Activated naive CD8-positive, alpha-beta T cell treated with anti-CD3 and anti-CD28 coated beads, Interleukin-2, amount 50 U/mL, for 16 hours (primary cell): ENCODE measurements around the gene M1AP.
"Not testable (repeated sequence)": the region's sequence is repeated elsewhere in the genome, so short reads cannot be mapped to it uniquely, and the experiment has no call there.

Source experiments
- DNase-seq: peaks from one replicate; pipeline ENCODE4 v3.0.0-alpha.2; 2020; ENCODE audit warnings: low read depth, low spot score

The M1AP gene

GRCh38 chr2:74566754-74567085 lies 81.4 kb downstream of the M1AP start:
- DNase-seq = no peak

- no peak for DNase-seq
Measured at GRCh38 chr2:74566076-74566753, 81.9 kb downstream of the M1AP start.

- DNase-seq = no peak
Measured at GRCh38 chr2:74564222-74564621, 83.9 kb downstream of the M1AP start.

- DNase-seq = no peak
Measured at GRCh38 chr2:74562126-74562775, 85.9 kb downstream of the M1AP start.

GRCh38 chr2:74561022-74561421 lies 87.1 kb downstream of the M1AP start:
- DNase-seq = not testable (repeated sequence)

- DNase-seq = no peak
Measured at GRCh38 chr2:74560591-74560990, 87.5 kb downstream of the M1AP start.

GRCh38 chr2:74559912-74560311 lies 88.2 kb downstream of the M1AP start:
- DNase-seq = no peak

GRCh38 chr2:74558284-74559230 lies 89.6 kb downstream of the M1AP start:
- no peak for DNase-seq

GRCh38 chr2:74556831-74557370 lies 91.2 kb downstream of the M1AP start:
- no peak for DNase-seq

GRCh38 chr2:74556159-74556558 lies 92.0 kb downstream of the M1AP start:
- no peak for DNase-seq

- DNase-seq = no peak
Measured at GRCh38 chr2:74555610-74556103, 92.5 kb downstream of the M1AP start.

- no peak for DNase-seq
Measured at GRCh38 chr2:74554820-74555531, 93.2 kb downstream of the M1AP start.

- DNase-seq = peak; percentile 67
Measured at GRCh38 chr2:74553892-74554819, 94.0 kb downstream of the M1AP start, which contains the start of the genes DOK1 and LOXL3. Gene DOK1, plus strand, starts transcription at chr2:74554720. Its CDS starts 35 bp downstream, at chr2:74554755. Gene LOXL3, minus strand, starts transcription at chr2:74553942. Its CDS starts 1,308 bp downstream, at chr2:74552634.

GRCh38 chr2:74552914-74553811 lies 95.0 kb downstream of the M1AP start:
- no peak for DNase-seq

- DNase-seq = no peak
Measured at GRCh38 chr2:74551942-74552913, 95.9 kb downstream of the M1AP start.

- DNase-seq = no peak
Measured at GRCh38 chr2:74551530-74551929, 96.6 kb downstream of the M1AP start.

- DNase-seq = no peak
Measured at GRCh38 chr2:74550231-74550630, 97.9 kb downstream of the M1AP start.
